Measurements from ENCODE around the gene NIPBL. TPM values are rescaled to one million over a fixed set of nuclear protein-coding genes. Genes with fewer than 3 reads are reported as not detected.
A peak's percentile ranks its signal among the peaks of the same experiment; 100 is the strongest.
"Not testable (repeated sequence)": the region's sequence is repeated elsewhere in the genome, so short reads cannot be mapped to it uniquely, and the experiment has no call there.

NIPBL gene
- total and polyA plus RNA-seq, 2 of the 13 experiments (the other 11 are each of a cell fraction or from before 2014, with no cell fraction given) = 12.3 to 32.3 TPM

- POLR2A ChIA-PET = no interaction called here
- FAIRE-seq (no peak), ATAC-seq (no peak), DNase-seq (ENCODE audit: low spot score) (no peak)
- Histone ChIP-seq H3K36me3 (replicated peaks in 1 of 2; ENCODE audit: control insufficient read depth in 1 of 2, insufficient read depth in 2 of 2, low read length in 2 of 2) (no peaks in the 10 kb centered on the region), H3K27ac (ENCODE audit: extremely low read length, insufficient read depth, low read length) (no peak overlapping the region), H4K20me1 (ENCODE audit: insufficient read depth, low read length) (no peaks in the 10 kb centered on the region), H3K9me3 (ENCODE audit: low read length) (no peaks in the 10 kb centered on the region), H3K4me3 (replicated peaks in 1 of 3; ENCODE audit: insufficient read depth in 1 of 3, low read depth in 2 of 3, low read length in 3 of 3) (no peak overlapping the region), H3K79me2 (ENCODE audit: insufficient read depth, low read length) (no peaks in the 10 kb centered on the region), H3K9ac (ENCODE audit: insufficient read depth, low read depth, low read length) (no peak overlapping the region), H3K27me3 (ENCODE audit: control insufficient read depth in 1 of 2, insufficient read depth in 2 of 2, low read length in 2 of 2) (peaks cover 0 to 11% of the 10 kb centered on the region in 2 experiments; a peak in 2 of 5 replicates), H3K4me1 (ENCODE audit: insufficient read depth, low read length) (peaks cover 22% of the 10 kb centered on the region), H3K4me2 (ENCODE audit: low read depth, low read length) (no peak overlapping the region), H2AFZ (ENCODE audit: low read length) (no peak overlapping the region)
- intact Hi-C loops (cut with micrococcal nuclease; ENCODE audit: unreplicated experiment) = no loop called here
- in situ Hi-C loops (cut with HindIII; ENCODE audit: extremely low pct_ligation_motif_present, low pct_unique_long_range_greater_than_20kb) = no loop called here
- 0 out of 2 replicates have a peak, but pooled peaks have one; percentile 21 for TF ChIP-seq ATF7 (IDR thresholded peaks at IDR 0.05)
- no peak for TF ChIP-seq ATF7 (CRISPR knock-in tag; IDR thresholded peaks at IDR 0.05)
- no peak for TF ChIP-seq CEBPZ (IDR thresholded peaks at IDR 0.05; ENCODE audit: low read length)
- 90% methylated on average over 2 of the region's 2 CpGs for WGBS (ENCODE audit: low lambda C conversion rate)
- CTCF ChIA-PET (ENCODE audit: low intra/inter-chr PET ratio, low total read pairs) = no interaction called here
- no TSS peak for BruUV-seq (replicated peaks)
Measured at GRCh38 chr5:37090781-37091180, 214.2 kb downstream of the NIPBL start.

GRCh38 chr5:37093795-37094194 is 217.2 kb downstream of the NIPBL start:
- H3K9me3 ChIP-seq (ENCODE audit: low read length); H3K27me3 ChIP-seq (ENCODE audit: control insufficient read depth in 1 of 2, insufficient read depth in 2 of 2, low read length in 2 of 2); FAIRE-seq; H3K4me3 ChIP-seq (replicated peaks in 1 of 3; ENCODE audit: insufficient read depth in 1 of 3, low read depth in 2 of 3, low read length in 3 of 3); H3K27ac ChIP-seq (ENCODE audit: extremely low read length, insufficient read depth, low read length); H4K20me1 ChIP-seq (ENCODE audit: insufficient read depth, low read length); H2AFZ ChIP-seq (ENCODE audit: low read length); in situ Hi-C loops (cut with HindIII; ENCODE audit: extremely low pct_ligation_motif_present, low pct_unique_long_range_greater_than_20kb); CTCF ChIA-PET (ENCODE audit: low intra/inter-chr PET ratio, low total read pairs); POLR2A ChIA-PET; intact Hi-C loops (cut with micrococcal nuclease; ENCODE audit: unreplicated experiment); H3K79me2 ChIP-seq (ENCODE audit: insufficient read depth, low read length); H3K36me3 ChIP-seq (replicated peaks in 1 of 2; ENCODE audit: control insufficient read depth in 1 of 2, insufficient read depth in 2 of 2, low read length in 2 of 2); H3K9ac ChIP-seq (ENCODE audit: insufficient read depth, low read depth, low read length); BruUV-seq (replicated peaks); TF ChIP-seq SOX6 (IDR thresholded peaks at IDR 0.05): not testable (repeated sequence)
- ATAC-seq = peak; percentile 82
- WGBS (ENCODE audit: low lambda C conversion rate) = 15% methylated on average over 4 of the region's 4 CpGs
- DNase-seq (ENCODE audit: low spot score) = peak; percentile 36
- Histone ChIP-seq H3K4me2 (ENCODE audit: low read depth, low read length) (0 out of 2 replicates have a peak overlapping the region, but pooled peaks have one; percentile 3), H3K4me1 (ENCODE audit: insufficient read depth, low read length) (peaks cover 11% of the 10 kb centered on the region)
- TF ChIP-seq SALL1 (CRISPR knock-in tag; IDR thresholded peaks at IDR 0.05) = 0 out of 2 replicates have a peak, but pooled peaks have one; percentile 17
- TF ChIP-seq FOXA1 (IDR thresholded peaks at IDR 0.05) = 0 out of 2 replicates have a peak, but pooled peaks have one; percentile 18
- TF ChIP-seq FOXA1 (CRISPR knock-in tag; IDR thresholded peaks at IDR 0.05) = peak; percentile 46; the same call in 1 of the 2 replicates
- TF ChIP-seq SOX6 (CRISPR knock-in tag; IDR thresholded peaks at IDR 0.05) = peak; percentile 11; the same call in 1 of the 2 replicates
- 0 out of 2 replicates have a peak, but pooled peaks have one; percentile 22 for TF ChIP-seq ZNF281 (CRISPR knock-in tag; IDR thresholded peaks at IDR 0.05; ENCODE audit: borderline replicate concordance)
- 0 out of 2 replicates have a peak, but pooled peaks have one; percentile 30 for TF ChIP-seq PATZ1 (CRISPR knock-in tag; IDR thresholded peaks at IDR 0.05)
- TF ChIP-seq HNF4A (CRISPR knock-in tag; IDR thresholded peaks at IDR 0.05) = peak; percentile 29; the same call in 1 of the 2 replicates

All from HepG2 (cell line).